Fibroblast of lung (primary cell): ENCODE results near the gene EPHB6. TPM values are rescaled to one million over a fixed set of nuclear protein-coding genes. Genes with fewer than 3 reads are reported as not detected.

ENCODE experiments used
- DNase-seq, 2 donors: peaks; one replicate each; pipeline versions ENCODE4 v3.0.0 to v3.0.0-alpha.2; 2010; ENCODE audit warnings: low read depth in 2 of 2
- H2AFZ ChIP-seq: 2 replicates; pipeline ENCODE4 v1.5.1; 2012; ENCODE audit warnings: low read length, control low read depth, inconsistent platforms
- H3K27ac ChIP-seq: 2 replicates; pipeline ENCODE4 v1.5.1; 2011; ENCODE audit warnings: low read length, control low read depth; ENCODE audit not compliant: insufficient read depth
- H3K27me3 ChIP-seq: 2 replicates; pipeline ENCODE4 v1.5.1; 2011; ENCODE audit warnings: mild to moderate bottlenecking, low read length; ENCODE audit not compliant: control insufficient read depth, insufficient read depth
- H3K36me3 ChIP-seq: 2 replicates; pipeline ENCODE4 v1.5.1; 2011; ENCODE audit warnings: low read length; ENCODE audit not compliant: control insufficient read depth, insufficient read depth
- H3K4me1 ChIP-seq: 2 replicates; pipeline ENCODE4 v1.5.1; 2011; ENCODE audit warnings: low read length; ENCODE audit not compliant: control insufficient read depth, insufficient read depth; ENCODE audit errors: extremely low read depth
- H3K4me2 ChIP-seq: 2 replicates; pipeline ENCODE4 v1.5.1; 2011; ENCODE audit warnings: low read length, control low read depth; ENCODE audit not compliant: insufficient read depth; ENCODE audit errors: extremely low read depth
- H3K4me3 ChIP-seq, 4 experiments: fragments of 200-600 bp in 1 of 4; sonication (generic) in 1 of 4; replicated peaks in 1 of 4; 2 replicates each; pipeline ENCODE4 v1.5.1; 2011 to 2016; ENCODE audit warnings: low read length in 4 of 4, low read depth in 3 of 4, mild to moderate bottlenecking in 3 of 4, control low read depth in 2 of 4, inconsistent platforms in 1 of 4, mixed read lengths in 1 of 4; ENCODE audit not compliant: insufficient read depth in 1 of 4; ENCODE audit errors: control extremely low read depth in 1 of 4
- H3K79me2 ChIP-seq: 2 replicates; pipeline ENCODE4 v1.5.1; 2012; ENCODE audit warnings: mild to moderate bottlenecking, low read length, inconsistent platforms; ENCODE audit not compliant: control insufficient read depth, insufficient read depth
- H3K9ac ChIP-seq: 2 replicates; pipeline ENCODE4 v1.5.1; 2011; ENCODE audit warnings: mild to moderate bottlenecking, low read length, control low read depth; ENCODE audit not compliant: insufficient read depth
- H3K9me3 ChIP-seq: 2 replicates; pipeline ENCODE4 v1.5.1; 2012; ENCODE audit warnings: low read depth, low read length; ENCODE audit not compliant: control insufficient read depth, insufficient read depth
- H4K20me1 ChIP-seq: 2 replicates; pipeline ENCODE4 v1.5.1; 2011; ENCODE audit warnings: low read length; ENCODE audit not compliant: control insufficient read depth, insufficient read depth; ENCODE audit errors: extremely low read depth
- EZH2 ChIP-seq: IDR thresholded peaks from 2 replicates; pipeline ENCODE4 v1.5.1; 2012; ENCODE audit warnings: low read length, control low read depth, mild to moderate bottlenecking; ENCODE audit errors: missing control alignments
- polyA plus RNA-seq, 2 donors: library from polyadenylated mRNA; depleted of rRNA in 1 of 2; stranded (reverse) in 1 of 2; unstranded in 1 of 2; fragments of >200 nt; gene quantifications; 2 replicates each; pipeline ENCODE4 v1.2.1, GENCODE V29; 2011 to 2012; ENCODE audit warnings: missing spikeins in 1 of 2
- total RNA-seq: library from RNA; depleted of rRNA; stranded (reverse); fragments of >200 nt; gene quantifications from 2 replicates; pipeline ENCODE4 v1.2.1, GENCODE V29; 2014
- TF ChIP-seq, protein P1 (sequence below), 2 donors: IDR thresholded peaks in 1 of 2; conservative IDR thresholded peaks in 1 of 2; 1 replicate in 1 of 2; 2 replicates in 1 of 2; pipeline ENCODE4 v1.5.1; 2011 to 2012; ENCODE audit warnings: low read length in 2 of 2, control low read depth in 1 of 2, inconsistent platforms in 1 of 2, low read depth in 1 of 2, mild to moderate bottlenecking in 1 of 2

EPHB6 gene
- total and polyA plus RNA-seq, 2 donors (not counting 1 experiment from before 2014, with no cell fraction given), result 1.1 to 4.3 TPM

DNA sequence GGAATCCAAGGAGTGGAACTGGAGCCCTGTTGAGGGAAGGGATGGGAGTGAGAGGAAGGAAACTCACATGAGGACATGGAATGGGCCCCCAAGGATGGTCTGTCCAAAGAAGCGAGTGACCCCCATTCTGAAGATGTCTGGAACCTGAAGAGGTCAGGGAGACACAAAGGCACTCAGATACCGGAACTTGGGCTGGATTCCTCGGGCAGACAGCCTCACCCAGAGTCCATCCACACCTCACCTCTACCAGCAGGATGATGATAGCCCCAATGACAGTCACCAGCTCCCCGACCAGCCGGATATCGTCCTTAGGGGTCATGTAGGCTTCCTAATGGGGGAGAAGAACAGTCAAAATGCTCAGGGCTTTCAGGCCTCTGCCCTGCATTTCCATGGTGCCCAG is 20.0 kb downstream of the EPHB6 start:
- no peaks in the 10 kb centered on the region for H3K36me3 ChIP-seq
- H3K27me3 ChIP-seq, result no peaks in the 10 kb centered on the region
- no peak for DNase-seq
- no peak overlapping the region for H3K4me2 ChIP-seq
- H2AFZ ChIP-seq, result no peak overlapping the region
- H3K9ac ChIP-seq, result no peak overlapping the region
- H3K4me3 ChIP-seq, result no peak overlapping the region
- H3K79me2 ChIP-seq, result no peaks in the 10 kb centered on the region
- no peak for TF ChIP-seq EZH2
- TF ChIP-seq, protein P1, sequence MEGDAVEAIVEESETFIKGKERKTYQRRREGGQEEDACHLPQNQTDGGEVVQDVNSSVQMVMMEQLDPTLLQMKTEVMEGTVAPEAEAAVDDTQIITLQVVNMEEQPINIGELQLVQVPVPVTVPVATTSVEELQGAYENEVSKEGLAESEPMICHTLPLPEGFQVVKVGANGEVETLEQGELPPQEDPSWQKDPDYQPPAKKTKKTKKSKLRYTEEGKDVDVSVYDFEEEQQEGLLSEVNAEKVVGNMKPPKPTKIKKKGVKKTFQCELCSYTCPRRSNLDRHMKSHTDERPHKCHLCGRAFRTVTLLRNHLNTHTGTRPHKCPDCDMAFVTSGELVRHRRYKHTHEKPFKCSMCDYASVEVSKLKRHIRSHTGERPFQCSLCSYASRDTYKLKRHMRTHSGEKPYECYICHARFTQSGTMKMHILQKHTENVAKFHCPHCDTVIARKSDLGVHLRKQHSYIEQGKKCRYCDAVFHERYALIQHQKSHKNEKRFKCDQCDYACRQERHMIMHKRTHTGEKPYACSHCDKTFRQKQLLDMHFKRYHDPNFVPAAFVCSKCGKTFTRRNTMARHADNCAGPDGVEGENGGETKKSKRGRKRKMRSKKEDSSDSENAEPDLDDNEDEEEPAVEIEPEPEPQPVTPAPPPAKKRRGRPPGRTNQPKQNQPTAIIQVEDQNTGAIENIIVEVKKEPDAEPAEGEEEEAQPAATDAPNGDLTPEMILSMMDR (conservative IDR thresholded peaks at IDR 0.05 in 1 of 2, IDR thresholded peaks at IDR 0.05 in 1 of 2; ENCODE audit: low read depth in 1 of 2, low read length in 2 of 2), result no peak
- no peaks in the 10 kb centered on the region for H3K4me1 ChIP-seq
- no peak overlapping the region for H3K27ac ChIP-seq
- no peaks in the 10 kb centered on the region for H4K20me1 ChIP-seq
- H3K9me3 ChIP-seq, result no peaks in the 10 kb centered on the region

DNA sequence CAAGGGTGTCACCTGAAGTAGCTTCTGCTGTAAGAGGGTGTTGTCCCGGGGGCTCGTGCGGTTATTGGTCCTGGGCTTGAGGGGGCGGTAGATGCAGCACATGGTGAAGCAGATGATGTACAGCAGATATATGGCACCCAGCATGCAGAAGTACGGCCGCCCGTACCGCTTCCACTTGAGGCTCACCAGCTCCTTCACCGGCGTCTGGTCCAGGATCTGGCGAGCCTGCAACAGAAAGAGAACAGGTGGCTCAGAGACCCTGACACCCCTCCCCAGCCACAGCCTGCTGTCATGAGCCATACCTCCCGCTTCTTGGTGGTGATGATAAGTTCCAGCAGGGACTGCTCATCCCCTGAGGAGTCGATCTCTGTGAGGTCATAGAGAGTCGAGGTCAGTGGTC is 20.6 kb downstream of the EPHB6 start:
- no peaks in the 10 kb centered on the region for H3K4me1 ChIP-seq
- no peak overlapping the region for H3K9ac ChIP-seq
- no peak overlapping the region for H3K4me3 ChIP-seq
- H2AFZ ChIP-seq, result no peak overlapping the region
- no peaks in the 10 kb centered on the region for H3K36me3 ChIP-seq
- TF ChIP-seq, protein P1 (conservative IDR thresholded peaks at IDR 0.05 in 1 of 2, IDR thresholded peaks at IDR 0.05 in 1 of 2; ENCODE audit: low read depth in 1 of 2, low read length in 2 of 2), result no peak
- no peak for TF ChIP-seq EZH2
- no peaks in the 10 kb centered on the region for H3K9me3 ChIP-seq
- H3K27ac ChIP-seq, result no peak overlapping the region
- H3K4me2 ChIP-seq, result no peak overlapping the region
- H4K20me1 ChIP-seq, result no peaks in the 10 kb centered on the region
- no peaks in the 10 kb centered on the region for H3K79me2 ChIP-seq
- no peak for DNase-seq
- no peaks in the 10 kb centered on the region for H3K27me3 ChIP-seq

DNA sequence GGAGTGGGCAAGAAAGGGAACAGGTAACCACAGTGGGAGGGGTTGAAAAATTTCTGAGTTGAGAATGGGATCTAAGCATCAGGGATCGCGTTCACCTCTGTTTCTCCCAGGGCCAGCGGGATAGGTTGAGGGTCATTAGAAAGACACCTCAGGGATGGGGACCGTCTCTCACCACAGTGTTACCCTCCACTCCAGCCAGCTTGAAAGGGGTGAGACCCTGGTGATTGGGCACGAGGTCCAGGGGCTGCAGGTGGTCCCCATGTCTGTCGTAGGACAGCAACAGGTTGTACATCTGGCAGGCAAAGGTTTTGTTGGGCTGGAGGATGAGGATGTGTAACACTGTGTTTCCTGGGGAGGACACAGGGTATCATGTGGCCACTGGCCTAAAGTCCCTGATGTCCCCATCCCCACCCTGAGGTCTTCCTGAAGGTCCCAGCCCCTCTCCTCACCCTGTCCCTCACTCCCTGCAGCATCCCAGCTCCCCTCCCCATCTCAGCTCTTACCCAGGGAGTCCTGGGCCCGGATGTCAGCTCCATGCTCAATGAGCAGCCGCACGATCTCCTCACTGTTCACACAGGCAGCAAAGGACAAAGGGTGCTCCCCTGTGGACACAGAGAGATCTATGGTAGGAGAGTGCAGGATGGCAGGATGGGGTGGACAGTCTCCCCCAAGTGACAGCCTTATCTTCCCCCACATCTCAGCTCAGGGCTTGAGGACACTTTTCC is 21.5 kb downstream of the EPHB6 start:
- Histone ChIP-seq H3K36me3 (no peaks in the 10 kb centered on the region), H2AFZ (no peak overlapping the region), H3K4me3 (no peak overlapping the region), H3K9ac (no peak overlapping the region), H3K4me1 (no peaks in the 10 kb centered on the region), H3K79me2 (no peaks in the 10 kb centered on the region), H3K4me2 (no peak overlapping the region), H3K27ac (no peak overlapping the region), H3K27me3 (no peaks in the 10 kb centered on the region), H4K20me1 (no peaks in the 10 kb centered on the region), H3K9me3 (no peaks in the 10 kb centered on the region)
- no peak for DNase-seq
- TF ChIP-seq EZH2, result no peak
- TF ChIP-seq, protein P1 (conservative IDR thresholded peaks at IDR 0.05 in 1 of 2, IDR thresholded peaks at IDR 0.05 in 1 of 2; ENCODE audit: low read depth in 1 of 2, low read length in 2 of 2), result no peak
